Spleen (tissue), 11 donors: ENCODE results near the gene PRKCQ. TPM values are rescaled to one million over a fixed set of nuclear protein-coding genes. Genes with fewer than 3 reads are reported as not detected.

Experiments
- DNase-seq: peaks from one replicate; pipeline ENCODE4 v3.0.0-alpha.2; 2020
- H3K27ac ChIP-seq, 8 donors: fragments of 200-600 bp; sonication (generic) in 7 of 8; 1 replicate in 4 of 8; 2 replicates in 4 of 8; pipeline versions ENCODE4 v1.5.0 to v1.8.0; 2016 to 2021; ENCODE audit warnings: inconsistent platforms in 4 of 8, mild to moderate bottlenecking in 4 of 8, moderate library complexity in 1 of 8
- H3K27me3 ChIP-seq, 7 donors: fragments of 200-600 bp; sonication (generic) in 6 of 7; replicated peaks in 1 of 7; 1 replicate in 4 of 7; 2 replicates in 3 of 7; pipeline versions ENCODE4 v1.5.0 to v1.8.0; 2016 to 2021; ENCODE audit warnings: inconsistent platforms in 3 of 7, mild to moderate bottlenecking in 1 of 7
- H3K36me3 ChIP-seq, 6 donors: fragments of 200-600 bp; sonication (generic) in 5 of 6; 1 replicate in 4 of 6; 2 replicates in 2 of 6; pipeline versions ENCODE4 v1.5.0 to v1.8.0; 2016 to 2021; ENCODE audit warnings: inconsistent platforms in 2 of 6
- H3K4me1 ChIP-seq, 6 donors: fragments of 200-600 bp; sonication (generic) in 5 of 6; 1 replicate in 3 of 6; 2 replicates in 3 of 6; pipeline versions ENCODE4 v1.5.0 to v1.8.0; 2016 to 2021; ENCODE audit warnings: inconsistent platforms in 3 of 6
- H3K4me3 ChIP-seq, 8 donors: fragments of 200-600 bp; sonication (generic) in 7 of 8; 1 replicate in 4 of 8; 2 replicates in 4 of 8; pipeline versions ENCODE4 v1.5.0 to v1.8.0; 2016 to 2021; ENCODE audit warnings: inconsistent platforms in 4 of 8, mild to moderate bottlenecking in 4 of 8, moderate library complexity in 2 of 8
- H3K9me3 ChIP-seq, 8 donors: fragments of 200-600 bp; sonication (generic) in 7 of 8; 1 replicate in 4 of 8; 2 replicates in 4 of 8; pipeline versions ENCODE4 v1.5.0 to v1.8.0; 2016 to 2021; ENCODE audit warnings: inconsistent platforms in 4 of 8
- CTCF ChIP-seq, 11 experiments: fragments of 200-600 bp in 7 of 11; fragments of 450-650 bp in 4 of 11; sonication (generic) in 4 of 11; IDR thresholded peaks in 8 of 11; conservative IDR thresholded peaks in 3 of 11; 1 replicate in 7 of 11; 2 replicates in 4 of 11; pipeline versions ENCODE4 v1.4.0 to v1.8.0; 2016 to 2021; ENCODE audit warnings: antibody characterized with exemption in 11 of 11, inconsistent platforms in 4 of 11, mild to moderate bottlenecking in 1 of 11
- POLR2A ChIP-seq, 3 donors: fragments of 450-650 bp; IDR thresholded peaks; one replicate each; pipeline ENCODE4 v1.5.1; 2017; ENCODE audit warnings: antibody characterized with exemption in 3 of 3, mild to moderate bottlenecking in 1 of 3
- POLR2AphosphoS5 ChIP-seq, 3 donors: sonication (generic); formaldehyde crosslinking; IDR thresholded peaks; one replicate each; pipeline ENCODE4 v1.5.1; 2017; ENCODE audit warnings: antibody characterized with exemption in 3 of 3
- WGBS, 5 donors: extraction: QIAGEN DNeasy Blood & Tissue Kit in 3 of 5; methylation state at CpG; one replicate each; pipeline versions ENCODE4 v1.1.5 to v1.1.7; 2013 to 2018; 5-methylcytosine and 5-hydroxymethylcytosine counted together
- intact Hi-C: fragments of 100-400 bp; cut with DNase I; formaldehyde crosslinking; loops from one replicate; pipeline ENCODE4 v1.15.0; 2023; ENCODE audit warnings: low total_unique reads
- polyA plus RNA-seq, 3 donors: library from polyadenylated mRNA; stranded (reverse); fragments of 200-250 nt; gene quantifications; one replicate each; pipeline ENCODE4 v1.2.1, GENCODE V29; 2013
- total RNA-seq, 7 donors: library from RNA; depleted of rRNA in 3 of 7; stranded (reverse); fragments of >200 nt in 3 of 7; fragmentation: NEBNext Ultra II Directional in 4 of 7; extraction: Animal tissue kit (Norgen Biotek cat#: 25700) in 4 of 7; gene quantifications; one replicate each; pipeline versions ENCODE4 v1.1.0 to v1.2.1, GENCODE V29; 2016 to 2021
- donor health status: healthy with polysubstance abuse.
- donor health status: DM: no; HTN: no; CAD: no; lungs with moderate emphysema.
- donor health status: DM: no; HTN: no; CAD: no.
- donor health status: Bipolar disorder and iron deficiency.
- donor health status: healthy.
- donor health status: DM: no; HTN: no; CAD: no.
- donor health status: DM: yes; HTN: yes; CAD: no.

Gene PRKCQ
- total and polyA plus RNA-seq, 10 donors: 2.1 to 11.8 (median 8.1) TPM

GRCh38 chr10:6530211-6530840 lies 49.8 kb downstream of the PRKCQ start:
- Histone ChIP-seq H3K36me3 (no peaks in the 10 kb centered on the region), H3K27ac (peak overlapping the region; percentile 27 to 86 (median 70)), H3K4me3 (peak overlapping the region in 1 of 8 donors; percentile 29), H3K4me1 (peaks cover 0 to 25% (median 0%) of the 10 kb centered on the region in 6 donors), H3K9me3 (no peaks in the 10 kb centered on the region), H3K27me3 (no peaks in the 10 kb centered on the region)
- TF ChIP-seq POLR2A (IDR thresholded peaks at IDR 0.05): no peak
- peak in 2 of 3 donors; percentile 47 to 79 for TF ChIP-seq POLR2AphosphoS5 (IDR thresholded peaks at IDR 0.05)
- intact Hi-C loops: no loop called here
- peak; percentile 84 for DNase-seq
- WGBS, 5 donors: 73 to 77% (median 74%) methylated on average over 18 of the region's 18 CpGs

- peaks cover 0 to 25% (median 0%) of the 10 kb centered on the region in 6 donors for H3K4me1 ChIP-seq
- WGBS, 5 donors: 84 to 91% (median 87%) methylated on average over 12 of the region's 12 CpGs
- no peak for DNase-seq
- H3K9me3 ChIP-seq: no peaks in the 10 kb centered on the region
- H3K4me3 ChIP-seq: no peak overlapping the region
- TF ChIP-seq POLR2A (IDR thresholded peaks at IDR 0.05) (no peak), POLR2AphosphoS5 (IDR thresholded peaks at IDR 0.05) (no peak), CTCF (IDR thresholded peaks at IDR 0.05 in 8 of 11, conservative IDR thresholded peaks at IDR 0.05 in 3 of 11) (no peak)
- peak overlapping the region in 4 of 8 donors; percentile 72 to 86 (median 73) for H3K27ac ChIP-seq
- intact Hi-C loops: no loop called here
- H3K36me3 ChIP-seq: no peaks in the 10 kb centered on the region
- no peaks in the 10 kb centered on the region for H3K27me3 ChIP-seq
These were observed 51.7 kb downstream of the PRKCQ start for GRCh38 chr10:6528198-6528950.

- no peak for DNase-seq
- TF ChIP-seq POLR2A (IDR thresholded peaks at IDR 0.05) (no peak), POLR2AphosphoS5 (IDR thresholded peaks at IDR 0.05) (no peak), CTCF (IDR thresholded peaks at IDR 0.05 in 8 of 11, conservative IDR thresholded peaks at IDR 0.05 in 3 of 11) (no peak)
- no peak overlapping the region for H3K4me3 ChIP-seq
- H3K9me3 ChIP-seq: no peaks in the 10 kb centered on the region
- intact Hi-C loops: no loop called here
- WGBS, 5 donors: 61 to 84% (median 79%) methylated on average over 4 of the region's 4 CpGs
- H3K36me3 ChIP-seq: no peaks in the 10 kb centered on the region
- no peak overlapping the region for H3K27ac ChIP-seq
- H3K4me1 ChIP-seq: peaks cover 0 to 16% (median 0%) of the 10 kb centered on the region in 6 donors
- H3K27me3 ChIP-seq: no peaks in the 10 kb centered on the region
These were observed 54.4 kb downstream of the PRKCQ start for GRCh38 chr10:6525599-6526165.

- intact Hi-C loops: no loop called here
- TF ChIP-seq CTCF (IDR thresholded peaks at IDR 0.05 in 8 of 11, conservative IDR thresholded peaks at IDR 0.05 in 3 of 11) (no peak), POLR2A (IDR thresholded peaks at IDR 0.05) (no peak), POLR2AphosphoS5 (IDR thresholded peaks at IDR 0.05) (no peak)
- 92 to 96% (median 94%) methylated on average over 6 of the region's 6 CpGs for WGBS, 5 donors
These were observed 57.8 kb downstream of the PRKCQ start for GRCh38 chr10:6522230-6522629.

More at GRCh38 chr10:6522230-6522629, 57.8 kb downstream of the PRKCQ start:
- Histone ChIP-seq H3K9me3 (no peaks in the 10 kb centered on the region), H3K4me1 (peaks cover 0 to 20% (median 0%) of the 10 kb centered on the region in 6 donors), H3K27ac (no peak overlapping the region), H3K27me3 (peaks cover 0 to 7% (median 0%) of the 10 kb centered on the region in 7 donors), H3K36me3 (no peaks in the 10 kb centered on the region), H3K4me3 (no peak overlapping the region)
- no peak for DNase-seq
